HG03103 (cell line): ENCODE results near the gene UNC5B.

Experiments used
- ATAC-seq: cut with Tn5 transposase; IDR thresholded peaks from one replicate; pipeline ENCODE4 v1.9.1; 2021; ENCODE audit warnings: low read depth; ENCODE audit not compliant: unreplicated experiment

Gene UNC5B

GRCh38 chr10:71279590-71280170 is 67.3 kb downstream of the UNC5B start:
- no peak for ATAC-seq

- no peak for ATAC-seq
These were observed 67.8 kb downstream of the UNC5B start for GRCh38 chr10:71280216-71280615.

- ATAC-seq = no peak
These were observed 68.5 kb downstream of the UNC5B start for GRCh38 chr10:71280825-71281224.

GRCh38 chr10:71281646-71282322 is 69.4 kb downstream of the UNC5B start:
- ATAC-seq = no peak

- no peak for ATAC-seq
These were observed 69.9 kb downstream of the UNC5B start for GRCh38 chr10:71282323-71282680.

GRCh38 chr10:71283410-71283809 is 71.0 kb downstream of the UNC5B start:
- ATAC-seq = no peak

GRCh38 chr10:71283876-71284275 is 71.5 kb downstream of the UNC5B start:
- no peak for ATAC-seq

GRCh38 chr10:71284544-71285179 is 72.3 kb downstream of the UNC5B start:
- ATAC-seq = no peak

GRCh38 chr10:71285180-71285545 is 72.8 kb downstream of the UNC5B start:
- no peak for ATAC-seq

- ATAC-seq = no peak
These were observed 73.6 kb downstream of the UNC5B start for GRCh38 chr10:71285986-71286385.

- ATAC-seq = no peak
These were observed 74.3 kb downstream of the UNC5B start for GRCh38 chr10:71286521-71287294.

GRCh38 chr10:71287456-71287855 is 75.1 kb downstream of the UNC5B start:
- no peak for ATAC-seq

GRCh38 chr10:71288461-71288860 is 76.1 kb downstream of the UNC5B start:
- ATAC-seq = no peak

GRCh38 chr10:71289421-71290130 is 77.2 kb downstream of the UNC5B start:
- no peak for ATAC-seq

GRCh38 chr10:71290331-71290730 is 78.0 kb downstream of the UNC5B start:
- no peak for ATAC-seq

- ATAC-seq = no peak
These were observed 78.6 kb downstream of the UNC5B start for GRCh38 chr10:71290806-71291527.

GRCh38 chr10:71291528-71291900 is 79.1 kb downstream of the UNC5B start:
- ATAC-seq = no peak

- no peak for ATAC-seq
These were observed 80.5 kb downstream of the UNC5B start for GRCh38 chr10:71292624-71293445.

- no peak for ATAC-seq
These were observed 81.2 kb downstream of the UNC5B start for GRCh38 chr10:71293446-71294084.
